Mesangial cell (primary cell): ENCODE data around the gene CD300LG. TPM values are rescaled to one million over a fixed set of nuclear protein-coding genes. Genes with fewer than 3 reads are reported as not detected.

Source experiments
- total RNA-seq: library from RNA; depleted of rRNA; stranded (reverse); fragments of >200 nt; gene quantifications from 2 replicates; pipeline ENCODE4 v1.2.3, GENCODE V29; 2015

The CD300LG gene
- total RNA-seq = not detected in 2 replicates

DNA sequence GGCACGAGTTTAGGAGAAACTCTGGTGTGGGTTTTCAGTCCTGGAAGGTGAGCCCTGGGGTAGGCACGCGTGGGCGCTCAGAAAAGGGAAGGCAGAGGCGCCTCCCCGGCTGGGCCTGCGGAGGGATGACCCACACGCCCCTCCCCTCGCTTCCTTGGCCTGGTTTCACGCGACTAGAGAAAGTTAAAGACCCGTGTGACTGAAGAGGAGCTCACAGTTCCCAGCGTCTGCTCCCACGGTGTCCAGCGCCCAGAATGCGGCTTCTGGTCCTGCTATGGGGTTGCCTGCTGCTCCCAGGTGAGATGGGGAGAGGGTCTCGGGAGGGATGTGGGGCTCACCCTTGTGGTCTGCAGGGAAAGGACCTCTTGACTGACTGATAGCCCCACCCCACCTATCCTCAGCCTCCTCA lies at the start of gene CD300LG:
Gene CD300LG (plus strand): TSS at position 214 of the 409 bp plus-strand sequence. CDS start 41 bp downstream, at position 255.

DNA sequence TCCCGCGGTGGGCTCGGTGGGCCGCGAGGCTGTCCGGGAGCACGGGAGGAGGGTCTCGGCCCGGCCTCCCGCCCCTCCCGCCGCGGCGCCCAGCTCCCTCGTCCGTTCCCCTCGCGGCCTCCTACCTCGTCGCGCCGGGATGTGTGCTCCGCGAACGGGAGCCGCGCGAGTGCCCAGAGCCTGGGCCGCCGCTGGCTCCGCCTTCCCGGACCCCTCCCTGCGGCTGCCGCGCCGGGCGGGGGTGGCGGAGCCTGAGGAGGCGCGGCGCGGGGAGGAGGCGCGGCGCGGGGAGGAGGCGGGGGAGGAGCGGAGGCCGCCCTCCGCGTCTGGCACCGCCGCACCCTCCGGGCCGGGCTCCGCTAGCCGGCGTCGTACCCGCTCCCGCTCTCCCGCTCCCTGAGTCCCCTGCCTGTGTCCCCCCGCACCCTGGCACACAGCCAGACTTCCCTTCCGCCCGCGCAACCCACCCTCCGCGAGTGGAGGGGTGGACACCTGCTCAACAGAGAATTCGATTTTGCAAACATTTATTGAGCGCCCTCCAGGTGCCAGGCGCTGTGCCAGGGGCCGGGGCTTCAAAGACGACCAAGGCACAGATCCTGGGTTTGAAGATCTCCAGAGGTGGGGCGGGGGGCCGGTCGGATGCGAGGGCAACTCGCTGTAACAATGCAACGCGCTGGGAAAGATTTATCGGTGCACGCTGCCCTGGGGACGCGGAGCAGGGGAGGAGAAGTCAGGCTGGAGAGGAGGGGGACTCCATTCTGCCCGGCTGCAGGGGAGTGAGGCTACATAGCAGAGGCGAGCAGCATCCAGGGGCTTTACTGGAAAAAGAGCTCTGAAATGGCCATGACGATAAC lies 13.8 kb upstream of the CD300LG start, which contains the start of gene MPP3:
Gene MPP3 (minus strand): TSS at position 171 of the 854 bp plus-strand sequence. CDS start 1,240 bp downstream, outside the sequence.

DNA sequence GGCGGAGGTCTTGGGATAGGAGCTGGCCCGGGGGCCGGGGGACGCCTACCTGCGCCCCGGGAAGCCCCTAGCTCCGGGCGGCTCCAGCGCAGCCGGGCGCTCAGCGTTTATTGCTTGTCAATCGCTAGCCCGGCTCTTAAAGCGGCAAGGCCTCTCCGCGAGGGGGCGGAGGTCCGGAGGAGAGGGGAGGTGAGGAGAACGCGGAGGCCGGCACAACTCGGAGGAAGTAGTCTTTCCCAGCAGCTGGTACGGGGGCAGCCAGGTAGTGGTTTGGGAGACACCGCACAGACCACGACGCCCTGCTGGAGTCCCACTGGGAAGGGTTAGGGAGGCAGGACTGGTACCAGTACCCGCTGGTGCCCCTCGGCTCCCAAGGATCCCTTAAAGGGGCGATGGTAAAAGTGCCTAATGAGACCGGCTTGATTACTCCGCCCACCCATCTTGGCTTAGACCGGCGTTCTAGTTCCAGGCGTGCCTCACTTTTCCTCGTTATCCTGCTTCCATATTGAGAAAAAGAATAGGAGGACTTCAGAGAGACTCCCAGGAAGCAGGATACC lies 60.5 kb downstream of the CD300LG start, which contains the start of gene MPP2:
Gene MPP2 (minus strand): TSS at position 112 of the 557 bp plus-strand sequence. CDS start 3,076 bp downstream, outside the sequence.

Other genes starting within 250 kb of the CD300LG start
- not detected in 2 replicates for gene MEOX1, start 185.3 kb upstream of the CD300LG start, total RNA-seq
- not detected in 2 replicates for gene SOST, start 88.4 kb upstream of the CD300LG start, total RNA-seq
- gene DUSP3, start 68.2 kb upstream of the CD300LG start, total RNA-seq = 47.4 and 101 TPM in 2 replicates
- not detected in 2 replicates for gene CFAP97D1, start 66.7 kb upstream of the CD300LG start, total RNA-seq
- 6.0 and 7.6 TPM in 2 replicates for gene MPP3, start 14.0 kb upstream of the CD300LG start, total RNA-seq
- 2.8 and 4.4 TPM in 2 replicates for gene MPP2, start 60.4 kb downstream of the CD300LG start, total RNA-seq
- gene PPY, start 95.3 kb downstream of the CD300LG start, total RNA-seq = not detected in 2 replicates
- 0.38 TPM in 1 of 2 replicates, not detected in the other for gene PYY, start 106.8 kb downstream of the CD300LG start, total RNA-seq
- 6.2 and 9.0 TPM in 2 replicates for gene NAGS, start 157.4 kb downstream of the CD300LG start, total RNA-seq
- gene TMEM101, start 167.8 kb downstream of the CD300LG start, total RNA-seq = 39.3 and 54.3 TPM in 2 replicates
- gene LSM12, start 219.5 kb downstream of the CD300LG start, total RNA-seq = 44.4 and 59.3 TPM in 2 replicates
- gene G6PC3, start 223.6 kb downstream of the CD300LG start, total RNA-seq = 67.0 and 73.0 TPM in 2 replicates